Naive thymus-derived CD8-positive, alpha-beta T cell (primary cell): ENCODE measurements around the gene CTRL. TPM values are rescaled to one million over a fixed set of nuclear protein-coding genes. Genes with fewer than 3 reads are reported as not detected.

Source experiments
- ATAC-seq, 2 donors: fragments of 150-1000 bp; cut with Tn5 transposase in 1 of 2; sonication (Bioruptor Pico), chemical (Tn5 transposase) in 1 of 2; 1 replicate in 1 of 2; 2 replicates in 1 of 2; pipeline ENCODE4 v1.10.0; 2021; ENCODE audit warnings: mild to moderate bottlenecking in 2 of 2, moderate library complexity in 2 of 2
- POLR2A ChIA-PET: fragments of 350-600 bp; sonication (Branson Sonifier 250); formaldehyde crosslinking; loops from one replicate; lab custom pipeline; 2021; ENCODE audit warnings: antibody characterized with exemption; lab: Charles Lee
- DNase-seq, 10 donors: peaks; one replicate each; pipeline versions ENCODE4 v3.0.0 to v3.0.0-alpha.2; 2020 to 2022
- H3K27ac Mint-ChIP-seq, 10 donors: one replicate each; pipeline ENCODE4 v1.8.0; 2020 to 2022; ENCODE audit warnings: mild to moderate bottlenecking in 10 of 10, mixed read lengths in 10 of 10, moderate library complexity in 4 of 10, inconsistent platforms in 1 of 10
- H3K27me3 Mint-ChIP-seq, 5 donors: one replicate each; pipeline ENCODE4 v1.8.0; 2021 to 2022; ENCODE audit warnings: mixed read lengths in 5 of 5
- H3K36me3 Mint-ChIP-seq, 3 donors: one replicate each; pipeline ENCODE4 v1.8.0; 2020 to 2022; ENCODE audit warnings: mixed read lengths in 3 of 3, mild to moderate bottlenecking in 2 of 3, inconsistent platforms in 1 of 3
- H3K4me1 Mint-ChIP-seq, 4 donors: one replicate each; pipeline ENCODE4 v1.8.0; 2021 to 2022; ENCODE audit warnings: mixed read lengths in 4 of 4
- H3K4me3 Mint-ChIP-seq, 10 donors: one replicate each; pipeline ENCODE4 v1.8.0; 2020 to 2022; ENCODE audit warnings: mild to moderate bottlenecking in 10 of 10, mixed read lengths in 10 of 10, moderate library complexity in 6 of 10, inconsistent platforms in 1 of 10
- H3K9me3 Mint-ChIP-seq, 9 donors: one replicate each; pipeline ENCODE4 v1.8.0; 2020 to 2022; ENCODE audit warnings: mixed read lengths in 9 of 9, mild to moderate bottlenecking in 3 of 9, inconsistent platforms in 1 of 9, moderate library complexity in 1 of 9
- polyA plus RNA-seq, 3 donors: library from polyadenylated mRNA; unstranded; fragments of 300-500 nt; fragmentation: Illumina TruSeq; gene quantifications; one replicate each; pipeline ENCODE4 v1.2.3, GENCODE V29; 2021
- total RNA-seq, 8 experiments: library from RNA in 2 of 8; stranded (reverse) in 2 of 8; gene quantifications; one replicate each; pipeline ENCODE4 v1.2.3 and lab custom pipeline; 2021 to 2026

CTRL gene
- total and polyA plus RNA-seq, 5 experiments from 2014 or later: 2.2 to 12.6 (median 2.8) TPM

- H3K27ac Mint-ChIP-seq: peak within 1 kb of the TSS; percentile 93 to 99 (median 98)
- H3K27me3 Mint-ChIP-seq: no peaks in the 10 kb centered on the region
- peaks cover 27 to 50% (median 46%) of the 10 kb centered on the region in 4 donors for H3K4me1 Mint-ChIP-seq
- peak within 1 kb of the TSS; percentile 99 to 100 (median 100) for H3K4me3 Mint-ChIP-seq
- peaks cover 4 to 32% (median 5%) of the 10 kb centered on the region in 3 donors for H3K36me3 Mint-ChIP-seq
- POLR2A ChIA-PET: interaction anchor here (0.6 to 3.5 kb wide), 47 partner anchors 9 to 455 kb away, joined by 3 to 34 read pairs (median 5); partner anchors contain the start of genes ATP6V0D1, CTCF, DDX28 and DPEP2
- no peaks in the 10 kb centered on the region for H3K9me3 Mint-ChIP-seq
- ATAC-seq (peak; percentile 9 to 12), DNase-seq (peak in 5 of 10 donors; percentile 23 to 46 (median 26))
Measured at GRCh38 chr16:67936124-67936879, 4.6 kb upstream of the CTRL start, which contains the start of gene PSMB10. Gene PSMB10, minus strand, starts transcription at chr16:67936850. Its CDS starts 101 bp downstream, at chr16:67936749.

- peak overlapping the region; percentile 99 to 100 (median 100) for H3K4me3 Mint-ChIP-seq
- POLR2A ChIA-PET: interaction anchor here (0.5 to 3.5 kb wide), 51 partner anchors 9 to 454 kb away, joined by 3 to 34 read pairs (median 5); partner anchors contain the start of genes ATP6V0D1, CTCF, DDX28 and DPEP2
- H3K4me1 Mint-ChIP-seq: peaks cover 27 to 47% (median 43%) of the 10 kb centered on the region in 4 donors
- no peaks in the 10 kb centered on the region for H3K27me3 Mint-ChIP-seq
- DNase-seq (peak; percentile 81 to 97 (median 93)), ATAC-seq (peak; percentile 83 to 91)
- peak overlapping the region; percentile 93 to 99 (median 98) for H3K27ac Mint-ChIP-seq
- peaks cover 4 to 32% (median 5%) of the 10 kb centered on the region in 3 donors for H3K36me3 Mint-ChIP-seq
- H3K9me3 Mint-ChIP-seq: no peaks in the 10 kb centered on the region
Measured at GRCh38 chr16:67935402-67936123, 3.9 kb upstream of the CTRL start.

- ATAC-seq (no peak), DNase-seq (no peak)
- peak overlapping the region; percentile 93 to 99 (median 98) for H3K27ac Mint-ChIP-seq
- no peaks in the 10 kb centered on the region for H3K27me3 Mint-ChIP-seq
- H3K9me3 Mint-ChIP-seq: no peaks in the 10 kb centered on the region
- peak overlapping the region; percentile 99 to 100 (median 100) for H3K4me3 Mint-ChIP-seq
- H3K4me1 Mint-ChIP-seq: peaks cover 25 to 42% (median 38%) of the 10 kb centered on the region in 4 donors
- H3K36me3 Mint-ChIP-seq: peaks cover 4 to 32% (median 5%) of the 10 kb centered on the region in 3 donors
- POLR2A ChIA-PET: interaction anchor here (0.5 to 3.5 kb wide), 38 partner anchors 9 to 405 kb away, joined by 3 to 34 read pairs (median 6); partner anchors contain the start of genes CTCF, DDX28, DPEP2 and DUS2
Measured at GRCh38 chr16:67935101-67935401, 3.4 kb upstream of the CTRL start.

DNA sequence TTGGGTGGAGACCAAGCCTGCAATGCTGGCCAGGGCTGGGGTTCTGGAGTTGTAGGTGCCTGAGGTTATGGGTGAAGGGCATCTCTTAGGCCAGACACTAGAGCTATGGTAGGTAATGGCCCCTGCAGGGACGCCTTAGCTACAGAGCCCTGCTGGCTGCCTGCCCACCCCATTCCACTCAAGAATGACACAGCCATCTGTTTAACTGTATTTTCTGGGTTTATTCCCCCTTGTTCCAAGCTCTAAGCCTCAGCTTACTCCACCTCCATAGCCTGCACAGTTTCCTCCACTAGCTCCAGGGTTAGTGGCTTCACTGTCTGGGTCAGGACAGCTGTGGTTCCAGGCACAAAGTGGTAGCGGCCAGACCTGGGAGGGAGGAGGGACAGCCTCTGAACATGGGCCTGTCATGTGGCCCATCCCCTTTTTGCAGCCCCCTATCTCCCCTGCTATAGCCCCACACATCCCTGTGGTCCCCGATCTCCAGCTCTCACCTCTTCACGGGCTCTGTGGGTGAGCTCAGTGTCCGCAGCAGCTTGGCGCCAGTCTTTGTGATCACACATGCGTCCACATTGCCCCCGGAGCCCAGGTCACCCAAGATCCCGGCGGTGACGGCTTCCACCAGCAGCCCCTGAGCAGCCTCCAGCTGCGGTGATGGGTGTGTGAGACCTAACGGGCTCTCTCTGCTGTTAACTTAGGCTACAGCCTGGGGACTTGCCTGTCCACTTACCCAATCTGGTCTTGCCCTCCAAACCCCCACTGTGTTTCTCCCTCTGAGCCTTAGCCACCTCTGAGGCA, 2.8 kb upstream of the CTRL start:
- ATAC-seq (no peak), DNase-seq (no peak)
- Mint-ChIP-seq H3K36me3 (peaks cover 4 to 35% (median 5%) of the 10 kb centered on the region in 3 donors), H3K27me3 (no peaks in the 10 kb centered on the region), H3K9me3 (no peaks in the 10 kb centered on the region), H3K27ac (peak overlapping the region; percentile 25 to 99 (median 98)), H3K4me1 (peaks cover 21 to 37% (median 32%) of the 10 kb centered on the region in 4 donors), H3K4me3 (peak overlapping the region in 8 of 10 donors; percentile 4 to 100 (median 99))
- POLR2A ChIA-PET: interaction anchor here (0.6 to 3.5 kb wide), 16 partner anchors 8 to 267 kb away, joined by 3 to 34 read pairs (median 6); partner anchors contain the start of genes DPEP2, EDC4, NFATC3 and NUTF2

GRCh38 chr16:67933805-67934204, 2.1 kb upstream of the CTRL start:
- no peaks in the 10 kb centered on the region for H3K9me3 Mint-ChIP-seq
- no peak for ATAC-seq
- peaks cover 21 to 32% (median 26%) of the 10 kb centered on the region in 4 donors for H3K4me1 Mint-ChIP-seq
- peak overlapping the region in 8 of 10 donors; percentile 15 to 93 (median 38) for H3K27ac Mint-ChIP-seq
- peaks cover 4 to 35% (median 5%) of the 10 kb centered on the region in 3 donors for H3K36me3 Mint-ChIP-seq
- peak overlapping the region in 4 of 10 donors; percentile 26 to 63 (median 41) for H3K4me3 Mint-ChIP-seq
- H3K27me3 Mint-ChIP-seq: no peaks in the 10 kb centered on the region
- no peak for DNase-seq
- POLR2A ChIA-PET: interaction anchor here (0.6 to 3.5 kb wide), 5 partner anchors 35 to 107 kb away, joined by 3 to 16 read pairs (median 7); partner anchors contain the start of gene PSKH1

DNA sequence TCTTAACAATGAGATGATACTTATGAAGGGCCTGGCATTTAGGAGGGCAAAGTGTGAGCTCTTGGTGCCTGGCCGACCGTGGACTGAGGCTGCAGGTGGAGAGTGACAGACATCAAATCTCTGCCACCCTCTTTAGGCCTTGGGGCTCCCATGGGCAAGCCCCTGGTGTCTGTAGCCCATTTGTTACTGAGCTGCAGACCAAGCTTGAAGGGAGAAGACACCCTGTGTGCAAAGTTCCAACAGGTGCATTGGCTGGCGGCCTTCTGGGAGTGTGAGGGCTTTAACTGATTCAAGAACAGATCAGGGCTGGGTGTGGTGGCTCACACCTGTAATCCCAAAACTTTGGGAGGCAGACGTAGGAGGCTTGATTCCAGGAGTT, 789 bp upstream of the CTRL start:
- Mint-ChIP-seq H3K4me3 (no peak overlapping the region), H3K9me3 (no peaks in the 10 kb centered on the region), H3K27ac (peak overlapping the region in 4 of 10 donors; percentile 35 to 75 (median 64)), H3K27me3 (no peaks in the 10 kb centered on the region), H3K36me3 (peaks cover 4 to 40% (median 5%) of the 10 kb centered on the region in 3 donors), H3K4me1 (peaks cover 26 to 37% (median 29%) of the 10 kb centered on the region in 4 donors)
- ATAC-seq (no peak), DNase-seq (no peak)
- POLR2A ChIA-PET: interaction anchor here (0.6 to 1.9 kb wide), 4 partner anchors 26 to 975 kb away, joined by 3 to 6 read pairs (median 5); partner anchors contain the start of genes PRMT7 and SLC7A6OS

DNA sequence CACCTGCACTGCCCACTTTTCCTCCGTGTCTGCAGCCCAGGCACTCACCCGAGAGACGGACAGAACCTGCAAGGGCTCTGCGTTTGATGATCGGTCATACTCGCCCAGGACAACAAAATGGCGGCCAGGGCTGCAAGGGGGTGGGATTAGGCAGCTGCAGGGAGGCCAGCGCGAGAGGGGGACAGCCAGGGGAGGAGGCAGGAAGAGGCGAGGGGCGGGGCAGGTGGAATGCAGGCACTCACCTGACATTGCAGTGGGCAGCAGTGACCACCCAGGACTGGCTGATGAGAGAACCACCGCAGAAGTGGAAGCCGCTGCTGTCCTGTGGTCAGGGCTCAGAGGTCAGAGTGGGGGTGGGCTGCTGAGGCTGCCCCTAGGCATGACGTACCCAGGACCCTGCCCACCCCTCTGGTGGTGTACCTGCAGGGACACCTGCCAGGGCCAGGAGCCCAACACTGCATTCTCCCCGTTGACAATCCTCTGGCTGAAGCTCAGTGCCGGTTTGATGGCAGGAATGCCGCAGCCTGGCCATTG, 917 bp downstream of the CTRL start:
- POLR2A ChIA-PET: interaction anchor here (1.1 to 1.9 kb wide), 2 partner anchors 8 to 47 kb away, joined by 3 to 6 read pairs; no protein-coding TSS in a partner anchor

DNA sequence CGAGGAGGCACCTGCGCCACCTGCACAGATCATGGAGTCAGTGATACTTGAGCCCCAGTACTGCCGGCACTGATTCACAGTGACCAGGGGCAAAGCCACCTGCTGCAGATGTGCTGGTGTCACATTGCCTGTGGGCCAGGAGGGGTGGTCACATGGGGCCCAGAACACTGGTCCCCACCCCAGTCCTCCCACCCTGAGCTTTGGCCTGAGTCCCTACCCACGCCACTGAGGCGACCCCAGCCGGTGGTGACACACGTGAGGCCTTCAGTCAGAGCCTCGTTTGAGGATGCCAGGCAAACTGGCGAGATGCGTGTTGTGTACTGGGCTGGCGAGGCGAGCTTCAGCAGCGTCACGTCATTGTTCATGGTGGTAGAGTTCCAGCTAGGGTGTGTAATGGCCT, 1.5 kb downstream of the CTRL start:
- peaks cover 11 to 26% (median 22%) of the 10 kb centered on the region in 4 donors for H3K4me1 Mint-ChIP-seq

More for the DNA sequence above, 917 bp downstream of the CTRL start:
- H3K36me3 Mint-ChIP-seq: peaks cover 1 to 39% (median 3%) of the 10 kb centered on the region in 3 donors
- no peak for DNase-seq
- no peaks in the 10 kb centered on the region for H3K9me3 Mint-ChIP-seq
- peak overlapping the region in 2 of 10 donors; percentile 36 to 49 for H3K27ac Mint-ChIP-seq
- H3K27me3 Mint-ChIP-seq: no peaks in the 10 kb centered on the region
- no peak overlapping the region for H3K4me3 Mint-ChIP-seq
- peaks cover 16 to 29% (median 27%) of the 10 kb centered on the region in 4 donors for H3K4me1 Mint-ChIP-seq
- no peak for ATAC-seq

DNA sequence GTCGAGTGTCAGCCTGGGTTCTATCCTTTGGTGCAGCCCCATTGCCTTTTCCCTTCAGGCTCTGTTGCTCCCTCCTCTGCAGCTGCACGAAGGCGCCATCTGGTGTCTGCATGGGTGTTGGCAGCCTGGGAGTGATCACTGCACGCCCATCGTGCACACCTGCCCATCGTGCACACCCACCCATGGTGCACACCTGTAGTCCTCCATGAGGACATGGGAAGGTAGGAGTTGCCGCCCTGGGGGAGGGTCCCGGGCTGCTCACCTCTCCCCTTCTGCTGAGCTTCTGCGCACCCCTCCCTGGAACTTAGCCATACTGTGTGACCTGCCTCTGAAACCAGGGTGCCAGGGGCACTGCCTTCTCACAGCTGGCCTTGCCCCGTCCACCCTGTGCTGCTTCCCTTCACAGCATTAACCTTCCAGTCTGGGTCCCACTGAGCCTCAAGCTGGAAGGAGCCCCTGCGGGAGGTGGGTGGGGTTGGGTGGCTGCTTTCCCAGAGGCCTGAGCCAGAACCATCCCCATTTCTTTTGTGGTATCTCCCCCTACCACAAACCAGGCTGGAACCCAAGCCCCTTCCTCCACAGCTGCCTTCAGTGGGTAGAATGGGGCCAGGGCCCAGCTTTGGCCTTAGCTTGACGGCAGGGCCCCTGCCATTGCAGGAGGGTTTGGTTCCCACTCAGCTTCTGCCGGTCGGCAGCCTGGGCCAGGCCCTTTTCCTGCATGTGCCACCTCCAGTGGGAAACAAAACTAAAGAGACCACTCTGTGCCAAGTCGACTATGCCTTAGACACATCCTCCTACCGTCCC, 2.9 kb downstream of the CTRL start:
- Mint-ChIP-seq H3K4me1 (peaks cover 5 to 13% (median 10%) of the 10 kb centered on the region in 4 donors), H3K27ac (peak overlapping the region in 7 of 10 donors; percentile 6 to 63 (median 40)), H3K36me3 (peaks cover 0 to 19% (median 0%) of the 10 kb centered on the region in 3 donors), H3K27me3 (no peaks in the 10 kb centered on the region), H3K9me3 (no peaks in the 10 kb centered on the region), H3K4me3 (no peak overlapping the region)
- POLR2A ChIA-PET: interaction anchor here (0.6 to 1.5 kb wide), 9 partner anchors 8 to 408 kb away, joined by 3 to 5 read pairs (median 3); partner anchors contain the start of gene PSMB10
- peak; percentile 90 to 91 for ATAC-seq
- DNase-seq: peak; percentile 54 to 85 (median 68)

More for the DNA sequence above, 1.5 kb downstream of the CTRL start:
- Mint-ChIP-seq H3K36me3 (peaks cover 0 to 33% (median 0%) of the 10 kb centered on the region in 3 donors), H3K27ac (peak overlapping the region in 3 of 10 donors; percentile 15 to 57 (median 40)), H3K9me3 (no peaks in the 10 kb centered on the region), H3K4me3 (no peak overlapping the region), H3K27me3 (no peaks in the 10 kb centered on the region)
- no peak for ATAC-seq
- no peak for DNase-seq
- POLR2A ChIA-PET: interaction anchor here (1.1 kb wide), 1 partner anchor 8 kb away, joined by 3 read pairs; no protein-coding TSS in a partner anchor

GRCh38 chr16:67928147-67928546, 3.5 kb downstream of the CTRL start:
- peak in 1 of 2 donors; percentile 6 for ATAC-seq
- Mint-ChIP-seq H3K4me1 (peaks cover 5 to 11% (median 8%) of the 10 kb centered on the region in 4 donors), H3K27ac (peak overlapping the region in 6 of 10 donors; percentile 7 to 77 (median 52)), H3K27me3 (no peaks in the 10 kb centered on the region), H3K9me3 (no peaks in the 10 kb centered on the region), H3K36me3 (peaks cover 0 to 13% (median 0%) of the 10 kb centered on the region in 3 donors), H3K4me3 (no peak overlapping the region)
- DNase-seq: no peak
- POLR2A ChIA-PET: interaction anchor here (0.6 to 1.5 kb wide), 8 partner anchors 8 to 407 kb away, joined by 3 to 5 read pairs (median 3); partner anchors contain the start of gene PSMB10
